Activated CD4-positive, alpha-beta T cell treated with anti-CD3 and anti-CD28 coated beads, Interleukin-2, Interleukin-6, amounts not matched to agents 100 ng/mL and 50 ng/mL, durations not matched to agents 16 hours and 8 hours (primary cell): Measurements from ENCODE around the gene NPY4R2.
"Not testable (repeated sequence)": the region's sequence is repeated elsewhere in the genome, so short reads cannot be mapped to it uniquely, and the experiment has no call there.

Experiments used
- DNase-seq: peaks from one replicate; pipeline ENCODE4 v3.0.0-alpha.2; 2020

The NPY4R2 gene

GRCh38 chr10:47933462-47933861 lies 15.0 kb downstream of the NPY4R2 start:
- not testable (repeated sequence) for DNase-seq

- not testable (repeated sequence) for DNase-seq
Observed at GRCh38 chr10:47936772-47937228, 18.3 kb downstream of the NPY4R2 start.

- DNase-seq, result not testable (repeated sequence)
Observed at GRCh38 chr10:47937634-47938033, 19.2 kb downstream of the NPY4R2 start.

DNA sequence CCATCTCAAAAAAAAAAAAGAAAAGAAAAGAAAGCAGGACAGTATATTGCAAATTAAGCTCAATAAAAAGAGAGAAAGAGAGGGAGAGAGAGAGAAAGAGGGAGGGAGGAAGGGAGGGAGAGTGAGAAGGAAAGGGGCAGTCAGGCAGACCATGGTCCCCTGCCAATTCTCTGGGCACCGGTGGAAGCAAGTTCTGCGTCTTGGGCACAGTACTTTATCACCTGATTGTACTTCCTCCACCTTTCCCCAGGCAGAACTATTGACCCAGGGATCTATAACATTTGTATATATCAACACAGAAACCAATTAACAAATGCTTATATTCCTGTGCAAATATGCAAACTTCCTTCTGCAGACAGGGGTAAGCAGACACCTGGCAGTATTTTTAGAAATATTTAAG lies 22.4 kb downstream of the NPY4R2 start:
- not testable (repeated sequence) for DNase-seq

DNA sequence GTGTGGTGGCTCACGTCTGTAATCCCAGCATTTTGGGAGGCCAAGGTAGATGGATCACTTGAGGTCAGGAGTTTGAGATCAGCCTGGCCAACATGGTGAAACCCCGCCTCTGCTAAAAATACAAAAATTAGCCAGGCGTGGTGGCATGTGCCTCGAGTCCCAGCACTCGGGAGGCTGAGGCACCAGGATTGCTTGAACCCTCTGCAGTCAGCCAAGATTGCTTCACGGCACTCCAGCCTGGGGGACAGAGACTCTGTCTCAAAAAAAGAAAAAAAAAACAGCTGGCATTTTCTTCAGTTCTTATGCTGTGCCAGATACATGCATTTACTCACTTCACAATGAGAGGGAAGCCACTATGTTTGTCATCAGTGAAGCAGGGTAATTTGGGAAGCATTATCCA lies 22.9 kb downstream of the NPY4R2 start:
- DNase-seq, result not testable (repeated sequence)

DNA sequence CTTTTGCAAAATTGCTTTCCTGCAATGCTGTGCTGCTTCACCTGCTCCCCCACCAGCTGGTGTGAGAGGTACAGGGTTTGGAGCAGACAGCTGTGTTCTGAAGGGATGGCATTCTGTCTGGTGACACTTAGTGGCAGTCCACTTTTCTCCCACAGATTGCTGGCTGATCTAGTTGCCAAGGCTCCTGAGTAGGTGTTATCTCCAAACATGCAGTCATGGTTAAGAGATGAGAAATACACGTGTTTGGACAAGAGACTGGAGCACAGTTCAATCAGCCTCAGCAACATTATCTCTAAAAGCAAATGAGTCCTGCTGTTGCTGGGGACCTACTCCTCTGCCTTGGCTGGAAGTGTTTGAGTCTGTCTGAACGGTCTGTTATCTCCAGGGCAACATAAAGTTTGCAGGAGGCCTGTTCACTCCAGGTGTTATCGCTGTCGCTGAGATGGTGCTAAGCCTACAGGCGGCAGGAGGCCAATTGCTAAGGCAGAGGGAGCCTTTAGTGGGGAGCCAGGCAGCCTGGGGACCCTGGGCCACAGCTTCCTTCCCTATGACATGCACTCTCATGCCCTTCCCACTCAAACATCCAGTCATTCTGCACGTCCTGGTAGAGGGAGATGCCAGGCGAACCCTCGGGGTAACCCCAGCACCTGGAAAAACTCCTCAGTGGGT lies 24.0 kb downstream of the NPY4R2 start:
- DNase-seq, result not testable (repeated sequence)

DNA sequence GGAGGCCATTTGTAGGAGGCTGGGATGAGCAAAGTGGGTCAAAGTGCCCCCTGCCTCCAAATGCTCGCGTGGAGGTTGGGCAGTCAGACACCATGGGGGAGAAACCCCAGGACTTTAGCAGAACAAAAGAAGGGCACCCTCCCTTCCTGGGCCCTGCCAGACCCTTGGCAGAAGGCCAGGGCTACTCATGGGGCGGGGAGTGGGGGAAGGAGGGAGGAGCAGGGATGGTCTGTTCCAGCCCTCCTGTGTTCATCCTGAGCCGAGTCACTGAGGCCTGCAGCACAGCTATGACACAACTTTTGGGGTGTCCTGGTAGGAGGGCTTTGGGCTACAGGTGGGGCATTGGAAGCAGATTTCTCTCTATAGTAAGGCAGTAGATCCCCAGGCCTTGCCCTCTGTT lies 24.9 kb downstream of the NPY4R2 start:
- not testable (repeated sequence) for DNase-seq

GRCh38 chr10:47947424-47947823 lies 29.0 kb downstream of the NPY4R2 start:
- not testable (repeated sequence) for DNase-seq

DNA sequence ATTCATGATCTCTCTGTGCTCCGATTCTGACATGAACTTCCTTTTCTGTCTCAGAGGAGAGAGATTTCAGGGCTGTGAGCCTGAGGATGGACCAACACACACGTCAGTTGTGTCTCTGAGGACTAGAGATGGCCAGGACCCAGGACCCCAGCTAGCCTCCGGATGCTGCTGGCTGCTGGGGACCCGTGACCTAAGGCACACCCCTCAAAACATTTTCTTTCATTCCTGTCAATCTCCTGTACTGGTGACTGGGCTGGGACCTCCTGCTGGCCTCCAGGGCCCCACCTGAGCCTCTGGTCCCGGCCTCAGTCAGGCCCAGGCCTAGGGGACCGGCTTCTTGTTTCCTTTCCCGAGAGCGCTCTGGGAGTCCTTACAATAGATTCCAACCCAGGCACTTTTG lies 38.7 kb downstream of the NPY4R2 start:
- not testable (repeated sequence) for DNase-seq

DNA sequence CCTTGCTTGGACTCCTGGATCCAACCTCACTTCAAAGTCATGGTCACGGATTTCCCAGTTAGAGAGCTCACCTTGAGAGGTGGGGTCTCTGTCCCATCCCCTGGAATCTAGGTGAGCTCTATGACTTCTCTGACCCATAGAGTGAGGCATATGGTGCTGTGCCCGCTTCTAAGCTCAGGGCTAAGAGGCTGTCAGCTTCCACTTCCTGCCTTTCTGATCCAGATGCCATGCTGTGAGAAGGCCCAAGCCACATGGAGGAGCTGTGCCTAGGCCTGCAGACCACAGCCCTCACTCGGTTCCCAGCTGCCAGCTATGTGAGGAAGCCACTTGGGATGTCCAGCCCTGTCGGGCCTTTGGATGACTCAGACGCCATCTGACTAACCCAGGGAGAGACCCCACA lies 41.2 kb downstream of the NPY4R2 start:
- DNase-seq, result not testable (repeated sequence)

GRCh38 chr10:47960699-47961098 lies 42.2 kb downstream of the NPY4R2 start:
- not testable (repeated sequence) for DNase-seq

GRCh38 chr10:47962785-47963184 lies 44.3 kb downstream of the NPY4R2 start:
- not testable (repeated sequence) for DNase-seq

- DNase-seq, result not testable (repeated sequence)
Observed at GRCh38 chr10:47964280-47965063, 46.0 kb downstream of the NPY4R2 start.

GRCh38 chr10:47968988-47969387 lies 50.5 kb downstream of the NPY4R2 start:
- DNase-seq, result not testable (repeated sequence)

DNA sequence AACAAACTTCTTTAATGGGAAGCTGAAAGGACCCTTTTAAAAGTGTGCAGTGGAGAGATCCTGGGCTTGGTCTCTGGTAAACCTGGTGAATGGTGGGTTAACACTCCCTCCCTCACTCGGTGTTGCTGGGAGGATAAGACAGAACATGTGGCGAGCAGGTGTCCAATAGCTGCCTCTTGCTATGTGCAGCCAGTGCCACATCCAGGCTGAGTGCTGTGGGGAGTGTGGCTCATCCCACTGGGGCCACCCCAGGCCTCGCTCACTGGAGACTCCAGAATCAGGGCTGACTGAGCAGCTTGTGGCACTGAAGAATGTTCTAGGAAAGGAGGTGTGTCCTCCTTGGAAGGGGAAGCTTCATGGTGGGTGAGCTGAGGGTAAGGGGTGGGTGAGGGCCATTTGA lies 51.6 kb downstream of the NPY4R2 start:
- not testable (repeated sequence) for DNase-seq

DNA sequence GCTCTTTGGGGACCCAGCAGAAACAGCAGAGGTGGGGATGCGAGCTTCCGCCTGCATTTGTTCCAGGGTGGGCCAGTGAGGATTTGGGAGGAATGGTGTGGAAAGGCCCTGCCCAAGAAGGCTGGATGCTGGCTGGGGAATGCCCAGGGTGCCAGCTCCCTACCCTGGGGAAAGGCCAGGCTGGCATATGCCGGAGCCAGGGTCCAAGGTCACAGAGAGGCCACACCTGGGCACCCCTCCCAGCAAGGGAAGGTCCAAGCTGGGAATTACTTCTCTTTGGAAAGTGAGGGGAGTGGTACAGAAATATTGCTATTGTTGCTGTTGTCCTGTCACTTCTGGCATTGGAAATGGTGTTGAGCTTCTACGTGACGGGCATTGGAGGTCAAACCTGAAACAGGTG lies 53.1 kb downstream of the NPY4R2 start:
- DNase-seq, result not testable (repeated sequence)

- DNase-seq, result not testable (repeated sequence)
Observed at GRCh38 chr10:47972077-47972476, 53.6 kb downstream of the NPY4R2 start.
